Bronchial epithelial cell (primary cell): ENCODE results near the gene SLC31A1. TPM values are rescaled to one million over a fixed set of nuclear protein-coding genes. Genes with fewer than 3 reads are reported as not detected.

Experiments
- DNase-seq: peaks from one replicate; pipeline ENCODE4 v3.0.0-alpha.2; 2010; ENCODE audit warnings: low read depth
- FAIRE-seq: peaks from 2 replicates; lab custom pipeline; 2011; peaks lifted over from hg19 to GRCh38; lab: Jason Lieb, UNC
- H3K27me3 ChIP-seq: 2 replicates; pipeline ENCODE4 v1.5.1; 2011; ENCODE audit warnings: low read length; ENCODE audit not compliant: control insufficient read depth, insufficient read depth
- H3K36me3 ChIP-seq: 2 replicates; pipeline ENCODE4 v1.5.1; 2011; ENCODE audit warnings: low read length; ENCODE audit not compliant: control insufficient read depth, insufficient read depth
- H3K4me3 ChIP-seq: 2 replicates; pipeline ENCODE4 v1.5.1; 2011; ENCODE audit warnings: mild to moderate bottlenecking, low read depth, low read length, control low read depth
- CTCF ChIP-seq: IDR thresholded peaks from 2 replicates; pipeline ENCODE4 v1.5.1; 2011; ENCODE audit warnings: mild to moderate bottlenecking, moderate library complexity, low read length, control low read depth, inconsistent platforms; ENCODE audit not compliant: insufficient read depth, severe bottlenecking
- total RNA-seq: library from RNA; depleted of rRNA; stranded (reverse); fragments of >200 nt; gene quantifications from 2 replicates; pipeline ENCODE4 v1.2.1, GENCODE V29; 2014

Gene SLC31A1
- total RNA-seq, 1 donor from 2014 or later, result 29.7 TPM

- H3K4me3 ChIP-seq, result no peak overlapping the region
- H3K36me3 ChIP-seq, result peaks cover 25% of the 10 kb centered on the region
- DNase-seq (no peak), FAIRE-seq (no peak)
- no peak for TF ChIP-seq CTCF
- no peaks in the 10 kb centered on the region for H3K27me3 ChIP-seq
These were observed 41.5 kb upstream of the SLC31A1 start for GRCh38 chr9:113179839-113180238.

- no peak for FAIRE-seq
- no peak overlapping the region for H3K4me3 ChIP-seq
- DNase-seq, result no peak
- peaks cover 27% of the 10 kb centered on the region for H3K36me3 ChIP-seq
- no peak for TF ChIP-seq CTCF
- no peaks in the 10 kb centered on the region for H3K27me3 ChIP-seq
These were observed 40.2 kb upstream of the SLC31A1 start for GRCh38 chr9:113181165-113181564.

DNA sequence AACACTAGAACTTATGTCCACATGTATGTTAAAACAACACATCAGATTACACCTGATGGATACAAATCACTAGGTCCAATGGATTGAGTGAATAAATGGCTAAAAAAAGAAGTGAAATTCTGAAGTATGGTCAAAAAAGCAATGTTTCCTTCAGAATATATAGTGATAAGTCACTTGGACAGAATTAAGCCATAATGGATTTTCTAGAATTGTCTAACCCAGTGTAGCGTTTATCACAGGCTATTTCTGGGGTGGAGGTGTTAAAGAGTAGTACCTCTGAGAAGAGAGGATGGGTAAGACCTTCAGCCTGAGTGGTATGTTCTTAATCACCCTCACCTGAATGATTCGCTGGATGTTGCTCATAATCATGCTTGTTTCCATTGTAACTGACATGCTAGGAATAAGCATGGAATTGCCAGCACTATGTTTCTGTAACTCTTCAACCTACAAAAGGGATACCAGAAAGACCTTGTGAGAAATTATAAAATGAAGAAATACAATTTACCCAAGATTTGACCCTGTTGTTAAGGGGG lies 37.3 kb upstream of the SLC31A1 start:
- peaks cover 16% of the 10 kb centered on the region for H3K36me3 ChIP-seq
- H3K27me3 ChIP-seq, result no peaks in the 10 kb centered on the region
- peak; percentile 60 for DNase-seq
- no peak for FAIRE-seq
- no peak overlapping the region for H3K4me3 ChIP-seq
- no peak for TF ChIP-seq CTCF

DNA sequence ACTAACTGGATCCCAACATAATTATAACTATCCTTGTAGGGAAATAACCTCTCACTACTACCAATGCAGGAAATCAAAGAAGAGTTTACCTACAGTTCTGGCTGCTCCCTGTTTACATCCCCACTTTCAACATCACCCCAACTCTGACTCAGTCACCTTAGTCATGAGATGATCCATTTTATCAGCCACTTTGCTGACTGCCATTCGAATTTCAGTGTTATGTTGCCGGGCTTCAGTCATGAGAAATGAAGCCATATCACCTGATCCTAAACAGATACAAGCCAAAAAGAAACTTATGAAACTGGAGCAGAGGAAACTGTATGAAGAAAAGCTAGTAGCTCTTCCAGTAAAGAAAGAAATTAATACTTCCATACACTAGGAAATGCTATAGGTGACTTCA lies 36.8 kb upstream of the SLC31A1 start:
- no peak for TF ChIP-seq CTCF
- H3K4me3 ChIP-seq, result no peak overlapping the region
- FAIRE-seq, result no peak
- peaks cover 16% of the 10 kb centered on the region for H3K36me3 ChIP-seq
- DNase-seq, result peak; percentile 94
- no peaks in the 10 kb centered on the region for H3K27me3 ChIP-seq

DNA sequence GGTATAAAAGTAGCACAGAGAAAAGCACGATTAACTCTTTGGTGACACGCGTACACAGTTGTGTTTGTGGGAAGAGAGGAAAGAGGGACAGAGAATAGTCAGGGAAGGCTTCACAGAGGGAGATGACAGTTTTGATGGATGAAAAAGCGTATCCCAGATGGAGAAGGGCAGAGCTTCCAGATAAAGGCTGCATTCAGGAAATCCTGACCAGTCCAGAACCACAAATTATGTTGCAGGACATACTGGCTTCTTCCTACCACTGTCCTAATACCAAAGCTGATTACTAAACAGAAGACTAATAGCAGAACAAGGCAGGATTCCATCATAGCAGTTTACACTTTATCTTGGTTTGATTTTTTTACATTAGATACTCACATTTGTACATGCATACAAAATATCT lies 36.1 kb upstream of the SLC31A1 start:
- FAIRE-seq, result no peak
- DNase-seq, result no peak
- no peak for TF ChIP-seq CTCF
- peaks cover 14% of the 10 kb centered on the region for H3K36me3 ChIP-seq
- no peaks in the 10 kb centered on the region for H3K27me3 ChIP-seq
- no peak overlapping the region for H3K4me3 ChIP-seq

DNA sequence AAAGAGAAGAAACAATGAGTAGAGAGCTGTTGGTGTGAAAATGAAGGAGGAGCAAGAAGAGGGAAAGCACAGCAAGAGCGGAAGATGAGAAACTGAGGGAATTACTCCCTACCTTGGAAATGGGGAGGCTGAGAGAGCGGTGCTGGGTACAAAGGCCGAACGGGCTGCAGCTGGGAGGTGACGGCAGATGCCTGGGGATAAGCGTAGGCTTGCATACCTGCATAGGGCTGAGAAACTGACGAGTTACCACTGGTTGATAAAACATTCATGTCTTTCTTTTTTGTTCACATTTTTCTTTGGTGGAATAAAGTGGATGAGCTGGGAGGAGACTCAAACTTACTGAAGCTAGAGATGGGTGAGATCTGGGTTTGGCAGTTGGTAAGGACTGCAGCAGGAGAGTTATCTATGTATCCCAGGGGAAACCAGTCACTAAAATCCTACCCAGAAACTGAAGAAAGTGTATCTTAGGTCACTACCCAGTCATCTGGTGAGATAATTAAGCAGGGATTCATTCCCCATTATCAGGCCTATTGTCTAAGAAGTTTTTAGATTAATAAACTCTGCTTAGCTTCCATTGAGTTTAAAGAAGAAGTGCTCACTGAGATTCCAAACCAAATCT lies 35.1 kb upstream of the SLC31A1 start:
- FAIRE-seq (no peak), DNase-seq (no peak)
- TF ChIP-seq CTCF, result no peak
- no peaks in the 10 kb centered on the region for H3K27me3 ChIP-seq
- H3K36me3 ChIP-seq, result peaks cover 13% of the 10 kb centered on the region
- H3K4me3 ChIP-seq, result no peak overlapping the region
